ENCODE measurements around the gene NPSR1.
"Not testable (repeated sequence)": the region's sequence is repeated elsewhere in the genome, so short reads cannot be mapped to it uniquely, and the experiment has no call there.

The NPSR1 gene

GRCh38 chr7:34878944-34879735 is 221.1 kb downstream of the NPSR1 start:
- DNase-seq = not testable (repeated sequence)

DNA sequence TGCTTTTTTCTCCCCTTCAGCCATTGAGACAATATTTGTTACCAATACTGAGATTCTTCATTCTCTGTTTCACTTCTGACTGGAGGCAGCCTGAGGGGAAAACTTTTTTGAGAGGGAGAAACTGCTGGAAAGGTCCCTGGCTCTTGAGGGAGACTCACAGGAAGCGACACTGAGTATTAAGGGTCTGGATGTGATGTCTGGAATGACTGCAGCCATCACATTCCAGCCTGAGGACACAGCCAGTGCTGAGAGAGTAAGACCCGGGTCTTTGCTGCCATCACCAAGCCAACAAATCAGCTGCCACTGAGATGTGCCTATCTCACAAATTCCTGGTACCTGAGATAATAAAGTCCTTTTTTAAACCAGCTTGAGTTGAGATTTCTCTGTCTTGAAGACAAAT is 221.9 kb downstream of the NPSR1 start:
- DNase-seq = no peak

DNA sequence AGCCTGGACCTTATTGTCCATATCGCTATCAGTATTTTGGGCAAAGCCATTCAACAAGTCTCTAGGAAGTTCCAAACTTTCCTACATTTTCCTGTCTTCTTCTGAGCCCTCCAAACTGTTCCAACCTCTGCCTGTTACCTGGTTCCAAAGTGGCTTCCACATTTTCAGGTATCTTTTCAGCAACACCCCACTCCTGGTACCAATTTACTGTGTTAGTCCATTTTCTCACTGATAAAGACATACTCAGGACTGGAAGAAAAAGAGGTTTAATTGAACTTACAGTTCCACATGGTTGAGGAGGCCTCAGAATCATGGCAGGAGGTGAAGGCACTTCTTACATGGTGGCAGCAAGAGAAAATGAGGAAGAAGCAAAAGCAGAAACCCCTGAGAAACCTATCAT is 225.8 kb downstream of the NPSR1 start:
- not testable (repeated sequence) for DNase-seq

DNA sequence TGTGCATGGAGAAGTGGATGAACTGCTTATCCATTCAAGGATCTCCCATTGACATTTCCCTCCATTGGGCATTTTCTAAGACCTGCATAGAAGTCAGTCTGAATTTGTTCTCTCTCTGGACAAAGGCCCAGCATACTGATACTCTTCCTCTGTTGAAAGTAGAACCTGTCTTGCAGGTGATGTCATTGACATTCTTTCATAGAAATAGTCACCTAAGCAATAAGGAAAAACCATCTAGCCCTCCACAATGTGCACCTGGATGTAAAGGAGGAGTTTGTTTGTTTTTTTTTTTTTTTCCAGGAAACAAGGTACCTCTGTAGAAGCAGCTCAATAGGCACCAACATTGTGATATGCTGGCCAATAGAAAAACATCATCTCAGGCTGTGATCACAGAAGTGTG is 228.8 kb downstream of the NPSR1 start:
- DNase-seq = no peak

- no peak for DNase-seq
These were observed 231.9 kb downstream of the NPSR1 start for GRCh38 chr7:34889951-34890350.

GRCh38 chr7:34895202-34895601 is 237.2 kb downstream of the NPSR1 start:
- no peak for DNase-seq

All from HCEC 1CT (cell line).